ENCODE results near the gene ZBTB17. TPM values are rescaled to one million over a fixed set of nuclear protein-coding genes. Genes with fewer than 3 reads are reported as not detected.
"Not testable (repeated sequence)": the region's sequence is repeated elsewhere in the genome, so short reads cannot be mapped to it uniquely, and the experiment has no call there.

The ZBTB17 gene
- total and polyA plus RNA-seq, 12 donors: 16.4 to 54.9 (median 20.8) TPM

- Histone ChIP-seq H3K4me1 (no peaks in the 10 kb centered on the region), H3K9me3 (no peaks in the 10 kb centered on the region), H3K36me3 (no peaks in the 10 kb centered on the region), H3K27me3 (no peaks in the 10 kb centered on the region), H3K4me3 (no peak overlapping the region), H3K27ac (no peak overlapping the region)
- WGBS, 2 donors: 84 to 89% methylated on average over 5 of the region's 5 CpGs
- ATAC-seq (no peak), DNase-seq (no peak)
- intact Hi-C loops (cut with DNase I): loop anchor here in 3 of 10 donors (5.0 to 10.0 kb wide), 2 partner anchors 47 to 179 kb away; no protein-coding TSS in a partner anchor
- TF ChIP-seq CTCF (IDR thresholded peaks at IDR 0.05): no peak
Observed at GRCh38 chr1:16005597-16005996, 29.7 kb upstream of the ZBTB17 start.

GRCh38 chr1:16001274-16001673, 25.4 kb upstream of the ZBTB17 start:
- not testable (repeated sequence) for H3K9me3 ChIP-seq, H3K4me3 ChIP-seq, ATAC-seq, H3K27me3 ChIP-seq, H3K4me1 ChIP-seq, DNase-seq, H3K36me3 ChIP-seq, H3K27ac ChIP-seq
- 81 to 94% methylated on average over 10 of the region's 10 CpGs for whole genome bisulfite sequencing, 2 donors
- intact Hi-C loops (cut with DNase I): loop anchor here in 2 of 10 donors (2.0 to 10.0 kb wide), 3 partner anchors 40 to 186 kb away; no protein-coding TSS in a partner anchor

- no peak for DNase-seq
- no peak for ATAC-seq
- Histone ChIP-seq H3K4me3 (no peak overlapping the region), H3K27me3 (no peaks in the 10 kb centered on the region), H3K4me1 (no peaks in the 10 kb centered on the region), H3K27ac (no peak overlapping the region), H3K9me3 (no peaks in the 10 kb centered on the region), H3K36me3 (no peaks in the 10 kb centered on the region)
- TF ChIP-seq CTCF (IDR thresholded peaks at IDR 0.05): no peak
- intact Hi-C loops (cut with DNase I): loop anchor here in 2 of 10 donors (5.0 kb wide), 2 partner anchors 197 to 207 kb away; no protein-coding TSS in a partner anchor
- WGBS, 2 donors: 95 to 96% methylated on average over 11 of the region's 11 CpGs
Observed at GRCh38 chr1:15998929-15999328, 23.0 kb upstream of the ZBTB17 start.

- no peak overlapping the region for H3K27ac ChIP-seq
- H3K27me3 ChIP-seq: no peaks in the 10 kb centered on the region
- ATAC-seq: no peak
- no peak for TF ChIP-seq CTCF (IDR thresholded peaks at IDR 0.05)
- WGBS, 2 donors: 79 to 86% methylated on average over 9 of the region's 9 CpGs
- H3K4me3 ChIP-seq: no peak overlapping the region
- no peaks in the 10 kb centered on the region for H3K9me3 ChIP-seq
- intact Hi-C loops (cut with DNase I): loop anchor here in 2 of 10 donors (5.0 kb wide), 2 partner anchors 195 to 205 kb away; no protein-coding TSS in a partner anchor
- DNase-seq: no peak
- no peaks in the 10 kb centered on the region for H3K36me3 ChIP-seq
- H3K4me1 ChIP-seq: no peaks in the 10 kb centered on the region
Observed at GRCh38 chr1:15997637-15998280, 21.9 kb upstream of the ZBTB17 start.

GRCh38 chr1:15997076-15997585, 21.2 kb upstream of the ZBTB17 start:
- ATAC-seq: no peak
- Histone ChIP-seq H3K27ac (no peak overlapping the region), H3K36me3 (no peaks in the 10 kb centered on the region), H3K27me3 (no peaks in the 10 kb centered on the region), H3K4me3 (no peak overlapping the region), H3K9me3 (no peaks in the 10 kb centered on the region), H3K4me1 (no peaks in the 10 kb centered on the region)
- 79% methylated on average over 9 of the region's 9 CpGs for WGBS, 2 donors
- no peak for TF ChIP-seq CTCF (IDR thresholded peaks at IDR 0.05)
- DNase-seq: no peak
- intact Hi-C loops (cut with DNase I): loop anchor here in 2 of 10 donors (5.0 kb wide), 2 partner anchors 195 to 205 kb away; no protein-coding TSS in a partner anchor

Data from heart right ventricle (tissue), 16 donors.